HG02763 (cell line): Measurements from ENCODE around the gene ABCB10.
"Not testable (repeated sequence)": the region's sequence is repeated elsewhere in the genome, so short reads cannot be mapped to it uniquely, and the experiment has no call there.

Experiments
- ATAC-seq: cut with Tn5 transposase; IDR thresholded peaks from one replicate; pipeline ENCODE4 v1.9.1; 2021; ENCODE audit warnings: mild to moderate bottlenecking, moderate library complexity; ENCODE audit not compliant: unreplicated experiment

ABCB10 gene

GRCh38 chr1:229574679-229575442 lies 16.4 kb upstream of the ABCB10 start:
- ATAC-seq: no peak

GRCh38 chr1:229572286-229572685 lies 13.8 kb upstream of the ABCB10 start:
- no peak for ATAC-seq

GRCh38 chr1:229570891-229571516 lies 12.5 kb upstream of the ABCB10 start:
- no peak for ATAC-seq

GRCh38 chr1:229570305-229570704 lies 11.8 kb upstream of the ABCB10 start:
- ATAC-seq: no peak

GRCh38 chr1:229567109-229567868 lies 8.8 kb upstream of the ABCB10 start:
- ATAC-seq: no peak

GRCh38 chr1:229563701-229564100 lies 5.2 kb upstream of the ABCB10 start:
- no peak for ATAC-seq

- no peak for ATAC-seq
These were observed 4.7 kb upstream of the ABCB10 start for GRCh38 chr1:229563241-229563640.

- no peak for ATAC-seq
These were observed 4.2 kb upstream of the ABCB10 start for GRCh38 chr1:229562686-229563085.

- no peak for ATAC-seq
These were observed 2.6 kb upstream of the ABCB10 start for GRCh38 chr1:229561141-229561540.

GRCh38 chr1:229560124-229560523 lies 1.6 kb upstream of the ABCB10 start:
- not testable (repeated sequence) for ATAC-seq

GRCh38 chr1:229559336-229559801 lies 862 bp upstream of the ABCB10 start:
- ATAC-seq: not testable (repeated sequence)

GRCh38 chr1:229557913-229558414 lies 543 bp downstream of the ABCB10 start:
- peak; percentile 27 for ATAC-seq

GRCh38 chr1:229557200-229557850 lies 1.2 kb downstream of the ABCB10 start:
- ATAC-seq: no peak

GRCh38 chr1:229554886-229555621 lies 3.5 kb downstream of the ABCB10 start:
- no peak for ATAC-seq

GRCh38 chr1:229553621-229554130 lies 4.8 kb downstream of the ABCB10 start:
- ATAC-seq: no peak

- no peak for ATAC-seq
These were observed 5.8 kb downstream of the ABCB10 start for GRCh38 chr1:229552732-229553131.

GRCh38 chr1:229550812-229551567 lies 7.5 kb downstream of the ABCB10 start:
- ATAC-seq: no peak

- no peak for ATAC-seq
These were observed 11.0 kb downstream of the ABCB10 start for GRCh38 chr1:229547542-229547941.

GRCh38 chr1:229544587-229544986 lies 13.9 kb downstream of the ABCB10 start:
- ATAC-seq: no peak
